ENCODE data around the gene OSBPL6.

- TF ChIP-seq POLR2A (IDR thresholded peaks at IDR 0.05; ENCODE audit: low read depth) (no peak), CTCF (IDR thresholded peaks at IDR 0.05) (no peak)
These were observed 254.8 kb downstream of the OSBPL6 start for GRCh38 chr2:178448968-178449661.
